SK-N-SH treated with all-trans-retinoic acid at 6 μM for 48 hours (cell line): ENCODE results near the gene KREMEN2.

Source experiments
- ATAC-seq: fragments of 200-7000 bp; cut with Tn5 transposase; 3 replicates; pipeline ENCODE4 v1.9.1; 2020; ENCODE audit warnings: mild to moderate bottlenecking, moderate library complexity
- ARNTL ChIP-seq: fragments of 450-650 bp; formaldehyde crosslinking; IDR thresholded peaks from 2 replicates; pipeline ENCODE4 v1.5.0; 2020; ENCODE audit warnings: low read depth, mild to moderate bottlenecking, moderate library complexity, borderline replicate concordance
- BACH2 ChIP-seq: fragments of 250-450 bp; sonication (Bioruptor Pico); IDR thresholded peaks from 2 replicates; pipeline ENCODE4 v1.9.0; 2021; ENCODE audit warnings: mild to moderate bottlenecking, borderline replicate concordance
- CREB5 ChIP-seq: fragments of 250-450 bp; sonication (Bioruptor Pico); IDR thresholded peaks from 2 replicates; pipeline ENCODE4 v1.5.1; 2020; ENCODE audit warnings: low read depth, mild to moderate bottlenecking, moderate library complexity
- CSDC2 ChIP-seq: fragments of 250-450 bp; sonication (Bioruptor Pico); IDR thresholded peaks from 2 replicates; pipeline ENCODE4 v1.5.0; 2020; ENCODE audit warnings: mild to moderate bottlenecking, moderate library complexity
- CSRNP3 ChIP-seq: fragments of 250-450 bp; sonication (Bioruptor Pico); IDR thresholded peaks from 2 replicates; pipeline ENCODE4 v1.5.1; 2021; ENCODE audit warnings: mild to moderate bottlenecking, moderate library complexity
- ESRRG ChIP-seq: fragments of 250-450 bp; sonication (Bioruptor Pico); IDR thresholded peaks from 2 replicates; pipeline ENCODE4 v1.6.1; 2021; ENCODE audit warnings: mild to moderate bottlenecking
- GLIS3 ChIP-seq: fragments of 250-450 bp; sonication (Bioruptor Pico); IDR thresholded peaks from 2 replicates; pipeline ENCODE4 v1.5.0; 2020; ENCODE audit warnings: mild to moderate bottlenecking, moderate library complexity
- ISL1 ChIP-seq: fragments of 250-450 bp; sonication (Bioruptor Pico); IDR thresholded peaks from 2 replicates; pipeline ENCODE4 v2.1.2; 2022; ENCODE audit warnings: mild to moderate bottlenecking, moderate library complexity
- OSR1 ChIP-seq: fragments of 250-450 bp; sonication (Bioruptor Pico); IDR thresholded peaks from 2 replicates; pipeline ENCODE4 v1.8.0; 2022; ENCODE audit warnings: moderate library complexity, mild to moderate bottlenecking, inconsistent platforms
- PATZ1 ChIP-seq: fragments of 250-450 bp; sonication (Bioruptor Pico); IDR thresholded peaks from 2 replicates; pipeline ENCODE4 v1.8.0; 2020; ENCODE audit warnings: mild to moderate bottlenecking, moderate library complexity, borderline replicate concordance
- POU6F1 ChIP-seq: fragments of 250-450 bp; sonication (Bioruptor Pico); IDR thresholded peaks from 2 replicates; pipeline ENCODE4 v1.8.0; 2021; ENCODE audit warnings: low read depth, mild to moderate bottlenecking, moderate library complexity, borderline replicate concordance
- PPARA ChIP-seq: fragments of 250-450 bp; sonication (Bioruptor Pico); IDR thresholded peaks from 2 replicates; pipeline ENCODE4 v1.5.0; 2020; ENCODE audit warnings: mild to moderate bottlenecking, borderline replicate concordance
- RARB ChIP-seq: fragments of 250-450 bp; sonication (Bioruptor Pico); IDR thresholded peaks from 2 replicates; pipeline ENCODE4 v1.8.0; 2021; ENCODE audit warnings: mild to moderate bottlenecking, moderate library complexity
- SNAI2 ChIP-seq: fragments of 250-450 bp; sonication (Bioruptor Pico); IDR thresholded peaks from 2 replicates; pipeline ENCODE4 v1.5.0; 2020; ENCODE audit warnings: mild to moderate bottlenecking, moderate library complexity
- TCF4 ChIP-seq: fragments of 250-450 bp; sonication (Bioruptor Pico); IDR thresholded peaks from 2 replicates; pipeline ENCODE4 v1.8.0; 2021; ENCODE audit warnings: mild to moderate bottlenecking, moderate library complexity, borderline replicate concordance
- TOX ChIP-seq: fragments of 250-450 bp; sonication (Bioruptor Pico); IDR thresholded peaks from 2 replicates; pipeline ENCODE4 v1.8.0; 2021; ENCODE audit warnings: mild to moderate bottlenecking, moderate library complexity, borderline replicate concordance
- TSHZ2 ChIP-seq: fragments of 250-450 bp; sonication (Bioruptor Pico); IDR thresholded peaks from 2 replicates; pipeline ENCODE4 v1.5.0; 2020; ENCODE audit warnings: mild to moderate bottlenecking, moderate library complexity
- ZC3H10 ChIP-seq: fragments of 250-450 bp; sonication (Bioruptor Pico); IDR thresholded peaks from 2 replicates; pipeline ENCODE4 v1.5.1; 2021; ENCODE audit warnings: mild to moderate bottlenecking, moderate library complexity
- ZFP3 ChIP-seq: fragments of 250-450 bp; sonication (Bioruptor Pico); IDR thresholded peaks from 2 replicates; pipeline ENCODE4 v1.5.0; 2020; ENCODE audit warnings: mild to moderate bottlenecking, moderate library complexity
- ZFP30 ChIP-seq: fragments of 450-650 bp; formaldehyde crosslinking; IDR thresholded peaks from 2 replicates; pipeline ENCODE4 v1.5.0; 2022; ENCODE audit warnings: mild to moderate bottlenecking, moderate library complexity
- ZNF70 ChIP-seq: fragments of 450-650 bp; formaldehyde crosslinking; IDR thresholded peaks from 2 replicates; pipeline ENCODE4 v1.5.0; 2020; ENCODE audit warnings: mild to moderate bottlenecking, moderate library complexity

Gene KREMEN2

GRCh38 chr16:2925951-2926649, 38.0 kb upstream of the KREMEN2 start:
- no peak for ATAC-seq

GRCh38 chr16:2926650-2926999, 37.5 kb upstream of the KREMEN2 start:
- ATAC-seq, result no peak; the same call in 2 of the 3 replicates
- no peak for TF ChIP-seq BACH2 (CRISPR knock-in tag)
- TF ChIP-seq ARNTL (CRISPR knock-in tag), result no peak
- TF ChIP-seq ZNF70, result no peak
- TF ChIP-seq POU6F1 (CRISPR knock-in tag), result no peak
- TF ChIP-seq TOX (CRISPR knock-in tag), result no peak
- TF ChIP-seq SNAI2, result no peak
- TF ChIP-seq GLIS3 (CRISPR knock-in tag), result no peak
- TF ChIP-seq ESRRG (CRISPR knock-in tag), result no peak
- no peak for TF ChIP-seq ZC3H10
- TF ChIP-seq OSR1 (CRISPR knock-in tag), result no peak
- no peak for TF ChIP-seq ISL1
- no peak for TF ChIP-seq CSRNP3 (CRISPR knock-in tag)
- TF ChIP-seq ZFP30 (CRISPR knock-in tag), result no peak
- TF ChIP-seq ZFP3 (CRISPR knock-in tag), result no peak
- TF ChIP-seq CREB5 (CRISPR knock-in tag), result no peak
- TF ChIP-seq TSHZ2 (CRISPR knock-in tag), result no peak
- TF ChIP-seq RARB (CRISPR knock-in tag), result no peak
- no peak for TF ChIP-seq TCF4 (CRISPR knock-in tag)

More at GRCh38 chr16:2925951-2926649, 38.0 kb upstream of the KREMEN2 start:
- TF ChIP-seq CSDC2 (CRISPR knock-in tag) (no peak), ZFP3 (CRISPR knock-in tag) (no peak), ESRRG (CRISPR knock-in tag) (no peak), OSR1 (CRISPR knock-in tag) (no peak), ZC3H10 (no peak), PPARA (CRISPR knock-in tag) (no peak), GLIS3 (CRISPR knock-in tag) (no peak), TOX (CRISPR knock-in tag) (no peak), PATZ1 (CRISPR knock-in tag) (no peak), POU6F1 (CRISPR knock-in tag) (no peak), BACH2 (CRISPR knock-in tag) (no peak), TCF4 (CRISPR knock-in tag) (no peak), ZFP30 (CRISPR knock-in tag) (no peak), ARNTL (CRISPR knock-in tag) (no peak)
